HepG2 (cell line): ENCODE measurements around the gene SUN5. TPM values are rescaled to one million over a fixed set of nuclear protein-coding genes. Genes with fewer than 3 reads are reported as not detected.

Experiments
- ATM ChIP-seq: fragments of 450-650 bp; IDR thresholded peaks from 2 replicates; pipeline ENCODE4 v1.7.1; 2017; ENCODE audit warnings: mild to moderate bottlenecking, borderline replicate concordance
- CHD2 ChIP-seq: IDR thresholded peaks from 2 replicates; pipeline ENCODE4 v1.6.1; 2011; ENCODE audit warnings: low read depth, low read length, improper control_type of control experiment
- IRF2 ChIP-seq: IDR thresholded peaks from 2 replicates; pipeline ENCODE4 v1.6.1; 2018; ENCODE audit warnings: missing genetic modification reagents, missing compliant biosample characterization
- JUND ChIP-seq: sonication (generic); formaldehyde crosslinking; IDR thresholded peaks from 2 replicates; pipeline ENCODE4 v1.8.0; 2022; ENCODE audit warnings: mild to moderate bottlenecking, missing genetic modification reagents
- KDM4B ChIP-seq: sonication (generic); formaldehyde crosslinking; IDR thresholded peaks from 2 replicates; pipeline ENCODE4 v1.4.0; 2020; ENCODE audit warnings: missing genetic modification reagents
- KDM5B ChIP-seq: sonication (generic); formaldehyde crosslinking; IDR thresholded peaks from 2 replicates; pipeline ENCODE4 v1.4.0; 2020; ENCODE audit warnings: missing genetic modification reagents, mild to moderate bottlenecking, borderline replicate concordance
- KLF12 ChIP-seq: sonication (generic); formaldehyde crosslinking; IDR thresholded peaks from 2 replicates; pipeline ENCODE4 v1.4.0; 2020; ENCODE audit warnings: missing genetic modification reagents, borderline replicate concordance
- MED1 ChIP-seq: sonication (generic); formaldehyde crosslinking; IDR thresholded peaks from 2 replicates; pipeline ENCODE4 v1.4.0; 2020; ENCODE audit warnings: missing genetic modification reagents
- MIER3 ChIP-seq: IDR thresholded peaks from 2 replicates; pipeline ENCODE4 v1.6.1; 2016; ENCODE audit warnings: missing compliant biosample characterization, borderline replicate concordance
- MTF1 ChIP-seq: sonication (generic); formaldehyde crosslinking; IDR thresholded peaks from 2 replicates; pipeline ENCODE4 v1.5.0; 2020; ENCODE audit warnings: missing genetic modification reagents
- NFATC3 ChIP-seq: sonication (generic); formaldehyde crosslinking; IDR thresholded peaks from 2 replicates; pipeline ENCODE4 v1.5.1; 2020; ENCODE audit warnings: mild to moderate bottlenecking, missing genetic modification reagents
- NFRKB ChIP-seq: fragments of 450-650 bp; IDR thresholded peaks from 2 replicates; pipeline ENCODE4 v1.6.1; 2017
- POLR2A ChIP-seq, 2 experiments: IDR thresholded peaks; 2 replicates each; pipeline ENCODE4 v1.6.1; 2011; ENCODE audit warnings: low read depth in 2 of 2, low read length in 2 of 2, mild to moderate bottlenecking in 1 of 2, moderate library complexity in 1 of 2; ENCODE audit not compliant: insufficient read depth in 1 of 2
- RARA ChIP-seq: IDR thresholded peaks from 2 replicates; pipeline ENCODE4 v1.6.1; 2016; ENCODE audit warnings: missing genetic modification reagents, missing compliant biosample characterization
- SRSF4 ChIP-seq: fragments of 200-400 bp; formaldehyde crosslinking; IDR thresholded peaks from one replicate; pipeline ENCODE4 v1.6.1; 2018; ENCODE audit warnings: mild to moderate bottlenecking, low read depth, low read length, moderate library complexity; ENCODE audit not compliant: poor library complexity, severe bottlenecking
- TRIM24 ChIP-seq: sonication (generic); formaldehyde crosslinking; IDR thresholded peaks from 2 replicates; pipeline ENCODE4 v1.8.0; 2022; ENCODE audit warnings: mild to moderate bottlenecking, missing genetic modification reagents
- XRCC5 ChIP-seq: fragments of 200-400 bp; formaldehyde crosslinking; optimal IDR thresholded peaks from 2 replicates; pipeline ENCODE3; 2017; ENCODE audit warnings: mild to moderate bottlenecking, low read length
- ZBTB42 ChIP-seq: sonication (generic); formaldehyde crosslinking; IDR thresholded peaks from 2 replicates; pipeline ENCODE4 v1.5.0; 2020; ENCODE audit warnings: mild to moderate bottlenecking, missing genetic modification reagents
- ZC3H4 ChIP-seq: sonication (generic); formaldehyde crosslinking; IDR thresholded peaks from 2 replicates; pipeline ENCODE4 v1.4.0; 2020; ENCODE audit warnings: missing genetic modification reagents, borderline replicate concordance
- ZNF234 ChIP-seq: sonication (generic); formaldehyde crosslinking; conservative IDR thresholded peaks from 2 replicates; pipeline ENCODE4 v1.5.1; 2020; ENCODE audit warnings: mild to moderate bottlenecking, missing genetic modification reagents
- ZNF253 ChIP-seq: sonication (generic); formaldehyde crosslinking; IDR thresholded peaks from 2 replicates; pipeline ENCODE4 v1.8.0; 2022; ENCODE audit warnings: mild to moderate bottlenecking, missing genetic modification reagents, borderline replicate concordance
- ZNF382 ChIP-seq: sonication (generic); formaldehyde crosslinking; IDR thresholded peaks from 2 replicates; pipeline ENCODE4 v1.5.0; 2020; ENCODE audit warnings: missing genetic modification reagents, mild to moderate bottlenecking, borderline replicate concordance
- ZNF598 ChIP-seq: sonication (generic); formaldehyde crosslinking; IDR thresholded peaks from 2 replicates; pipeline ENCODE4 v1.5.1; 2020; ENCODE audit warnings: mild to moderate bottlenecking, missing genetic modification reagents, borderline replicate concordance
- ZNF792 ChIP-seq: IDR thresholded peaks from 2 replicates; pipeline ENCODE4 v1.6.1; 2016
- ZSCAN9 ChIP-seq: IDR thresholded peaks from 2 replicates; pipeline ENCODE4 v1.6.1; 2016; ENCODE audit warnings: borderline replicate concordance
- polyA plus RNA-seq, 8 experiments: library from polyadenylated mRNA; depleted of rRNA in 3 of 8; stranded (reverse) in 7 of 8; unstranded in 1 of 8; fragments of >200 nt; fragmentation: Illumina TruSeq in 4 of 8; extraction: Trizol in 4 of 8; gene quantifications; 2 replicates each; pipeline versions ENCODE4 v1.2.1 to v1.2.3, GENCODE V29; 2011 to 2016; ENCODE audit warnings: low read depth in 4 of 8, missing spikeins in 1 of 8, mixed read lengths in 1 of 8; ENCODE audit not compliant: insufficient read depth in 1 of 8
- total RNA-seq, 5 experiments: library from RNA; depleted of rRNA; stranded (reverse); fragments of >200 nt; fragmentation: Illumina TruSeq; extraction: Trizol; gene quantifications; 2 replicates each; pipeline ENCODE4 v1.2.3, GENCODE V29; 2016; ENCODE audit warnings: low read depth in 1 of 5
- TF ChIP-seq, protein P1 (sequence below): sonication (generic); formaldehyde crosslinking; IDR thresholded peaks from 2 replicates; pipeline ENCODE4 v1.4.0; 2020; ENCODE audit warnings: missing genetic modification reagents, borderline replicate concordance
- TF ChIP-seq, protein P2 (sequence below): sonication (generic); formaldehyde crosslinking; IDR thresholded peaks from 2 replicates; pipeline ENCODE4 v1.5.0; 2020; ENCODE audit warnings: mild to moderate bottlenecking, missing genetic modification reagents, borderline replicate concordance

SUN5 gene
- total and polyA plus RNA-seq, 2 of the 13 experiments (the other 11 are each of a cell fraction or from before 2014, with no cell fraction given) = not detected

DNA sequence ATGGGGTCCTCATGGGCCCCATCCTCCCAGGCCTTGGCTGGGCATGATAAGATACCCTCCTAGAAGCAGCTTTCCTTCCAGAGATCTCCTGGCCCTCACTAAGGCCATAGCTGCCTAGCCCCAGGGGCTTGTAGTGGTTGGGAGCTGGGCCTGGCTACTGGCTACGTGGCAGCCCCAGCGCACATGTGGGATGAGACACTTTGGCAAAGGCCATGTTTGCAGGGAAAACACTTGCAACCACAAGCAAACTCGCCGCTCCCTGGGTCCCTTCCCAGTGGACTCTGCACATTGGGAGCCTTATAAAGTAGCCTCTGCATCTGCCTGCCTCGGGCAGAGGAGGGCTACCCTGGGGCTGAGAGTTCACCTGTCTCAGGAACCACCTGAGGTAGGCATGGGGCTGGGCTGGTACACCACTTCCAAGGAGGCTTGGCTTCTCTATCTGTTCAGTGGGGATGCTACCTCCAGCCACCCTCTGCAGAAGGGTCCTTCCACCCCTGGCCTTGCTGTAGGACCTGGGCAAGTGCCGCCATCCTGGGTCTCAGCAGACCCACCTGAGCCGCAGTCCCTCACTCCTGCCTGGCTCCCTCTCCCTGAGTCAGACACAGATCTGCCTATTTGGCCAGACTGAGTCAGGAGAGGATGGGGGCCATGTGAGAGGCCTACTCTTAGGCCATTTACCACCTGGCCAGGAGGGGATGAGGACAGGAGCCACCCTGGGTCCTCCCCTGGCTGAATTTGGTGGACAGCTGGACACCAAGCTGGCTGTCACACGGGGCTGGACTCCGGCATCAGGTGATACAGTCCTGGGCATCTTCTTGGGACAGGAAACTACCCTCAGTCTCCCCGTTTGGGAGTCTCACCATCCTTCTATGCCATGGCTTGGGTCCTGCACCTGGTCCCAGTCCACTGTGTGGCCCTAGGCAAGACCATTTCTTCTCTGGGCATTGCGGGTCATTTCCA, 3.4 kb upstream of the SUN5 start, which contains the start of gene BPIFB2 (continued):
- no peak for TF ChIP-seq NFRKB
- no peak for TF ChIP-seq ATM
- TF ChIP-seq ZBTB42 = no peak
- no peak for TF ChIP-seq MTF1 (CRISPR knock-in tag)
- peak; percentile 79; the same call in 1 of the 2 replicates for TF ChIP-seq KDM5B (CRISPR knock-in tag)
- TF ChIP-seq NFATC3 (CRISPR knock-in tag) = no peak
- TF ChIP-seq, protein P1, sequence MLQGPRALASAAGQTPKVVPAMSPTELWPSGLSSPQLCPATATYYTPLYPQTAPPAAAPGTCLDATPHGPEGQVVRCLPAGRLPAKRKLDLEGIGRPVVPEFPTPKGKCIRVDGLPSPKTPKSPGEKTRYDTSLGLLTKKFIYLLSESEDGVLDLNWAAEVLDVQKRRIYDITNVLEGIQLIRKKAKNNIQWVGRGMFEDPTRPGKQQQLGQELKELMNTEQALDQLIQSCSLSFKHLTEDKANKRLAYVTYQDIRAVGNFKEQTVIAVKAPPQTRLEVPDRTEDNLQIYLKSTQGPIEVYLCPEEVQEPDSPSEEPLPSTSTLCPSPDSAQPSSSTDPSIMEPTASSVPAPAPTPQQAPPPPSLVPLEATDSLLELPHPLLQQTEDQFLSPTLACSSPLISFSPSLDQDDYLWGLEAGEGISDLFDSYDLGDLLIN (CRISPR knock-in tag) = peak; percentile 91
- no peak; the same call in 1 of the 2 replicates for TF ChIP-seq ZNF253
- TF ChIP-seq, protein P2, sequence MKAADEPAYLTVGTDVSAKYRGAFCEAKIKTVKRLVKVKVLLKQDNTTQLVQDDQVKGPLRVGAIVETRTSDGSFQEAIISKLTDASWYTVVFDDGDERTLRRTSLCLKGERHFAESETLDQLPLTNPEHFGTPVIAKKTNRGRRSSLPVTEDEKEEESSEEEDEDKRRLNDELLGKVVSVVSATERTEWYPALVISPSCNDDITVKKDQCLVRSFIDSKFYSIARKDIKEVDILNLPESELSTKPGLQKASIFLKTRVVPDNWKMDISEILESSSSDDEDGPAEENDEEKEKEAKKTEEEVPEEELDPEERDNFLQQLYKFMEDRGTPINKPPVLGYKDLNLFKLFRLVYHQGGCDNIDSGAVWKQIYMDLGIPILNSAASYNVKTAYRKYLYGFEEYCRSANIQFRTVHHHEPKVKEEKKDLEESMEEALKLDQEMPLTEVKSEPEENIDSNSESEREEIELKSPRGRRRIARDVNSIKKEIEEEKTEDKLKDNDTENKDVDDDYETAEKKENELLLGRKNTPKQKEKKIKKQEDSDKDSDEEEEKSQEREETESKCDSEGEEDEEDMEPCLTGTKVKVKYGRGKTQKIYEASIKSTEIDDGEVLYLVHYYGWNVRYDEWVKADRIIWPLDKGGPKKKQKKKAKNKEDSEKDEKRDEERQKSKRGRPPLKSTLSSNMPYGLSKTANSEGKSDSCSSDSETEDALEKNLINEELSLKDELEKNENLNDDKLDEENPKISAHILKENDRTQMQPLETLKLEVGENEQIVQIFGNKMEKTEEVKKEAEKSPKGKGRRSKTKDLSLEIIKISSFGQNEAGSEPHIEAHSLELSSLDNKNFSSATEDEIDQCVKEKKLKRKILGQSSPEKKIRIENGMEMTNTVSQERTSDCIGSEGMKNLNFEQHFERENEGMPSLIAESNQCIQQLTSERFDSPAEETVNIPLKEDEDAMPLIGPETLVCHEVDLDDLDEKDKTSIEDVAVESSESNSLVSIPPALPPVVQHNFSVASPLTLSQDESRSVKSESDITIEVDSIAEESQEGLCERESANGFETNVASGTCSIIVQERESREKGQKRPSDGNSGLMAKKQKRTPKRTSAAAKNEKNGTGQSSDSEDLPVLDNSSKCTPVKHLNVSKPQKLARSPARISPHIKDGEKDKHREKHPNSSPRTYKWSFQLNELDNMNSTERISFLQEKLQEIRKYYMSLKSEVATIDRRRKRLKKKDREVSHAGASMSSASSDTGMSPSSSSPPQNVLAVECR (CRISPR knock-in tag) = peak; percentile 80; the same call in 1 of the 2 replicates
- TF ChIP-seq MIER3 (CRISPR knock-in tag) = peak; percentile 71
- no peak for TF ChIP-seq SRSF4
- no peak for TF ChIP-seq ZNF234 (CRISPR knock-in tag)
- TF ChIP-seq ZC3H4 (CRISPR knock-in tag) = no peak; the same call in none of the 2 replicates
- TF ChIP-seq POLR2A (IDR thresholded peaks at IDR 0.05; ENCODE audit: insufficient read depth in 1 of 2, low read depth in 2 of 2, low read length in 2 of 2) = peak; percentile 98 to 100
- peak; percentile 83 for TF ChIP-seq IRF2 (CRISPR knock-in tag)
- TF ChIP-seq ZNF382 = no peak
- peak; percentile 95 for TF ChIP-seq XRCC5
- TF ChIP-seq KDM4B (CRISPR knock-in tag) = peak; percentile 17; the same call in 1 of the 2 replicates
- peak; percentile 89 for TF ChIP-seq RARA
- peak; percentile 98 for TF ChIP-seq ZNF792 (CRISPR knock-in tag)
- TF ChIP-seq JUND (CRISPR knock-in tag) = no peak; the same call in none of the 2 replicates
- peak; percentile 74; the same call in 1 of the 2 replicates for TF ChIP-seq TRIM24
- TF ChIP-seq CHD2 = no peak
- TF ChIP-seq MED1 (CRISPR knock-in tag) = peak; percentile 97
- peak; percentile 95 for TF ChIP-seq ZSCAN9 (CRISPR knock-in tag)
- peak; percentile 50; the same call in 1 of the 2 replicates for TF ChIP-seq KLF12 (CRISPR knock-in tag)
- peak; percentile 2 for TF ChIP-seq ZNF598 (CRISPR knock-in tag)
